GM12801 (cell line): ENCODE data around the gene NCKAP1.

Source experiments
- CTCF ChIP-seq: IDR thresholded peaks from one replicate; pipeline ENCODE4 v1.5.1; 2011; ENCODE audit warnings: control low read depth; ENCODE audit not compliant: insufficient read length; ENCODE audit errors: extremely low read depth

The NCKAP1 gene

DNA sequence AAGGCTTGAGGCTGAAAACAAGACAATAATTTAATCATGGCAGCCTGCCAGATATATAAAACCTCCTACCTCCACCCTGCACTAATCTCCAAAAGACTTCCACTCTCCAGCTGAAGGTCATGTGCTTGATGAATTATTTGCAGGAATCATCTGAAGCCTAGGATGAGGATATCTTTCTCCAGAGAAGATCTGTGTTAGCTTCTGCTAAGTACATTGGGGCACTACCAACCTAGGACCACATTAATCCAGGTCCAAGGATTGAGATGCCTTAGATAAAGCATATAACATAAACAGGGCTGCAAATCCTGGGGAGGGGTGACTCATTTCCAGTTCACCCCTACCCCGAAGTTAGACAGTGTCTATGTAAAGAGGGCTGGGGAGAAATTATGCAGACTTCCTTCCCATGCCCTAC is 91.3 kb downstream of the NCKAP1 start:
- no peak for TF ChIP-seq CTCF

DNA sequence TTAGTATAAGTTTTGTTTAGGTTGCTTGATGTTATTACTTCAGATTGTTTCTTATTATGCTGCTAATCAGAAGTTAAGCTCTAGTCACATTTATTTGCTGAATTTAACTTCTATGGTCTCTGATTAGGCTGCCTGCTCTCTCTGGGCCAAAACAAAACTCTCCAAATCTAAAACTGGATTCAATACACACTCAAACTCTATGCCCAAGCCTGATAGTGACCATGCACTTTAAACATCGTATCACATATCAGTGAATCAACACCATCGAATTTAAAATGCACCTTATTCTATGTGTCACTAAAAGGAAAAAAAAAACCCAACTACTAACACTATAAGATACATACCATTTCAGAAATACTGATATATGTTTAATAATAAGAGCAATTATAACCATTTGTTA is 94.9 kb downstream of the NCKAP1 start:
- TF ChIP-seq CTCF = no peak

DNA sequence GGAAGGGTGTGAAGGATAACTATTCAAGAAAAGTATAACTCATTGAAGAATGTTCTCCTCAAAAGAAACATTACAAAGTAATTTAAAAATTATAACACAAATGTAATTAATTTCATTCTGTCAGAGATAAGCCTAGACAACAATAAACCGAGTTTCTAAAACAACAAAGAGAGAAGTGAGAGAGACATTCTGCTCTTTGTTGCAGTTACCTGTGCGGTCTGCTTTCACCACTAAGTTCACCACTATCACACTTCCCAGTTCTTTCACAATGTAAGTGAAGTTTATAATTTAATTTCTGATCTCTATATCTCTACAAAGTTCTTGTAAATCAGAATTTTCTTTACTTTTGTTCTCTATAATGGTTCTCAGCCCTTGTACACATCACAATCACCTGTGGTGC is 95.5 kb downstream of the NCKAP1 start:
- TF ChIP-seq CTCF = no peak

DNA sequence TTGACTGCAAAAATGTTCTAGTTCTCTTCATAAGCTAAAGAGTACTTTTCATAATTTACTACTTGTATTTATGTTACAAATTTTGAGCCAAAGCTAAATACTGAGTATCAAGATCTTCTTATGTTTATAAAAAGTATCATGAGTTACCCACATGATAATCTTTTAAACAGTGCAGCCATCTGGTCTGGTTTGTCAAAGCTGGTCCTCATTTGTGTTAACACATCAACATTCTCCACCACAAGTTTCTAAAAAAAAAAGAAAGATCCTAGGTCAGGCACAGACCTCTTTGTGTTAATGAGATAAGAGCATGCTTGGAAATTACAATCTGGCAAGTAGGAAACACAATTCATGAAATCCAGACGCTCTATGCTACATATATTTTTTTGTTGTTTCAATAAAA is 96.3 kb downstream of the NCKAP1 start:
- TF ChIP-seq CTCF = no peak

GRCh38 chr2:182941121-182941722 is 97.0 kb downstream of the NCKAP1 start:
- TF ChIP-seq CTCF = no peak

GRCh38 chr2:182937870-182938269 is 100.4 kb downstream of the NCKAP1 start:
- TF ChIP-seq CTCF = no peak

DNA sequence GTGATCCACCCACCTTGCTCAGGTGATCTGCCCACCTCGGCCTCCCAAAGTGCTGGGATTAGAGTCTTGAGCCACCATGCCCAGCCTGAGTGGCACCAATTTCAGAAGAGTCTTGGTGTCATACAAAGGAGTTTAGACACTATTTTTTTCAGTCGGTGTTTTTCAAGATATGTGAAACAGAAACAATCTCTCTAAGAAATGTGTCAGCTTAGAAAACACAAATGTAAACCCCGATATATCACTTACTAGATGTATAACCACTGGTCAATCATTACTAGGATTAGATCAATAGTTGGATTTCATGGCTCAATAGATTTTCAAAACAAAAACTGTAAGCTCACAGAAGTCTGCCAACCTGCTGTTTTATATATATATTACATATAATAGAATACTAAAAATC is 104.6 kb downstream of the NCKAP1 start:
- no peak for TF ChIP-seq CTCF
